GM19455 (cell line): ENCODE measurements around the gene NEK5.
A peak's percentile ranks its signal among the peaks of the same experiment; 100 is the strongest.

ENCODE experiments used
- ATAC-seq: cut with Tn5 transposase; IDR thresholded peaks from one replicate; pipeline ENCODE4 v1.9.1; 2021; ENCODE audit not compliant: unreplicated experiment

Gene NEK5

GRCh38 chr13:52011632-52012511 lies 117.0 kb downstream of the NEK5 start, which contains the start of gene ALG11:
TSS of gene ALG11 (plus strand) at chr13:52012398. CDS start at chr13:52012419, 21 bp downstream.
- ATAC-seq, result peak; percentile 99

GRCh38 chr13:52010890-52011631 lies 117.8 kb downstream of the NEK5 start, which contains the start of gene ATP7B:
TSS of gene ATP7B (minus strand) at chr13:52011450. CDS start at chr13:52011337, 113 bp downstream.
- ATAC-seq, result peak; percentile 13

- ATAC-seq, result no peak
Measured at GRCh38 chr13:52009946-52010345, 118.9 kb downstream of the NEK5 start.

- no peak for ATAC-seq
Measured at GRCh38 chr13:52006523-52007245, 122.2 kb downstream of the NEK5 start.

GRCh38 chr13:52005841-52006522 lies 122.9 kb downstream of the NEK5 start:
- no peak for ATAC-seq

GRCh38 chr13:52004511-52005170 lies 124.2 kb downstream of the NEK5 start:
- no peak for ATAC-seq

- no peak for ATAC-seq
Measured at GRCh38 chr13:52003541-52003940, 125.3 kb downstream of the NEK5 start.

- ATAC-seq, result no peak
Measured at GRCh38 chr13:52002361-52002760, 126.5 kb downstream of the NEK5 start.

GRCh38 chr13:52001120-52001731 lies 127.6 kb downstream of the NEK5 start:
- ATAC-seq, result peak; percentile 85

GRCh38 chr13:51999921-52000320 lies 129.0 kb downstream of the NEK5 start:
- no peak for ATAC-seq

- no peak for ATAC-seq
Measured at GRCh38 chr13:51999510-51999911, 129.4 kb downstream of the NEK5 start.

GRCh38 chr13:51998723-51999509 lies 130.0 kb downstream of the NEK5 start:
- ATAC-seq, result no peak

GRCh38 chr13:51997641-51998330 lies 131.1 kb downstream of the NEK5 start:
- no peak for ATAC-seq

GRCh38 chr13:51997186-51997585 lies 131.7 kb downstream of the NEK5 start:
- ATAC-seq, result no peak

- no peak for ATAC-seq
Measured at GRCh38 chr13:51996641-51997040, 132.2 kb downstream of the NEK5 start.

GRCh38 chr13:51995677-51996551 lies 133.0 kb downstream of the NEK5 start:
- ATAC-seq, result no peak

GRCh38 chr13:51993713-51994112 lies 135.2 kb downstream of the NEK5 start:
- no peak for ATAC-seq
